ENCODE data around the gene SLC25A22. TPM values are rescaled to one million over a fixed set of nuclear protein-coding genes. Genes with fewer than 3 reads are reported as not detected.

Gene SLC25A22
- total RNA-seq, 1 experiment from 2014 or later, result 24.6 TPM

GRCh38 chr11:742156-742546, 55.9 kb downstream of the SLC25A22 start:
- no peaks in the 10 kb centered on the region for H4K20me1 ChIP-seq (ENCODE audit: insufficient read depth)
- no peaks in the 10 kb centered on the region for H3K9me2 ChIP-seq (ENCODE audit: insufficient read depth)
- no peaks in the 10 kb centered on the region for H3K27me3 ChIP-seq (ENCODE audit: insufficient read depth, low read depth)
- no TSS peak for BruUV-seq (replicated peaks)
- ChIA-PET POLR2A (ENCODE audit: unreplicated experiment) (no interaction called here), CTCF (no interaction called here)
- peak in 1 of 2 experiments; percentile 35 for DNase-seq
- no peak overlapping the region for H3K4me2 ChIP-seq
- no peak overlapping the region for H3K27ac ChIP-seq
- TF ChIP-seq EZH2 (IDR thresholded peaks at IDR 0.05; ENCODE audit: low read depth) (no peak), CTCF (conservative IDR thresholded peaks at IDR 0.05) (no peak)
- H3K4me1 ChIP-seq (replicated peaks; ENCODE audit: insufficient read depth), result peaks cover 18% of the 10 kb centered on the region
- H3K9me3 ChIP-seq (ENCODE audit: insufficient read depth, low read depth), result no peaks in the 10 kb centered on the region
- peaks cover 23% of the 10 kb centered on the region; the same call in 1 of the 2 replicates for H3F3A ChIP-seq (ENCODE audit: insufficient read depth, low read depth)
- no peaks in the 10 kb centered on the region for H3K79me2 ChIP-seq (ENCODE audit: low read depth)
- intact Hi-C loops (cut with micrococcal nuclease; ENCODE audit: unreplicated experiment), result no loop called here
- H3K4me3 ChIP-seq, result no peak overlapping the region
- H3K36me3 ChIP-seq (ENCODE audit: low read depth), result no peaks in the 10 kb centered on the region
- H2AFZ ChIP-seq, result no peak overlapping the region

Other genes starting within 250 kb of the SLC25A22 start
- 12.8 and 16.3 TPM in 2 replicates for gene LMNTD2, start 237.5 kb downstream of the SLC25A22 start, total RNA-seq (2021)
- gene RASSF7, start 237.3 kb downstream of the SLC25A22 start, total RNA-seq (2021), result 36.2 and 40.8 TPM in 2 replicates
- gene PHRF1, start 221.8 kb downstream of the SLC25A22 start, total RNA-seq (2021), result 21.7 and 24.5 TPM in 2 replicates
- gene IRF7, start 182.3 kb downstream of the SLC25A22 start, total RNA-seq (2021), result 10.7 and 13.1 TPM in 2 replicates
- not detected in 2 replicates for gene CDHR5, start 173.3 kb downstream of the SLC25A22 start, total RNA-seq (2021)
- not detected in 2 replicates for gene SCT, start 171.1 kb downstream of the SLC25A22 start, total RNA-seq (2021)
- gene DRD4, start 161.0 kb downstream of the SLC25A22 start, total RNA-seq (2021), result 0.35 and 1.4 TPM in 2 replicates
- 36.9 and 44.4 TPM in 2 replicates for gene DEAF1, start 103.1 kb downstream of the SLC25A22 start, total RNA-seq (2021)
- 34.0 and 36.6 TPM in 2 replicates for gene TMEM80, start 102.5 kb downstream of the SLC25A22 start, total RNA-seq (2021)
- gene EPS8L2, start 92.0 kb downstream of the SLC25A22 start, total RNA-seq (2021), result 228 and 229 TPM in 2 replicates
- gene TALDO1, start 50.8 kb downstream of the SLC25A22 start, total RNA-seq (2021), result 434 and 446 TPM in 2 replicates
- 52.7 and 61.9 TPM in 2 replicates for gene GATD1, start 20.8 kb downstream of the SLC25A22 start, total RNA-seq (2021)
- not detected in 2 replicates for gene CEND1, start 8.2 kb downstream of the SLC25A22 start, total RNA-seq (2021)
- 16.7 and 24.3 TPM in 2 replicates for gene PIDD1, start 7.0 kb upstream of the SLC25A22 start, total RNA-seq (2021)
- gene RPLP2, start 11.7 kb upstream of the SLC25A22 start, total RNA-seq (2021), result 1,270 and 1,465 TPM in 2 replicates
- 137 and 142 TPM in 2 replicates for gene PNPLA2, start 20.6 kb upstream of the SLC25A22 start, total RNA-seq (2021)
- 17.5 and 21.2 TPM in 2 replicates for gene CRACR2B, start 29.6 kb upstream of the SLC25A22 start, total RNA-seq (2021)
- gene CD151, start 34.7 kb upstream of the SLC25A22 start, total RNA-seq (2021), result 184 and 199 TPM in 2 replicates
- gene POLR2L, start 44.2 kb upstream of the SLC25A22 start, total RNA-seq (2021), result 87.4 and 99.7 TPM in 2 replicates
- 30.4 and 43.6 TPM in 2 replicates for gene TSPAN4, start 44.6 kb upstream of the SLC25A22 start, total RNA-seq (2021)
- gene CHID1, start 112.5 kb upstream of the SLC25A22 start, total RNA-seq (2021), result 66.1 and 85.6 TPM in 2 replicates
- 39.4 and 44.0 TPM in 2 replicates for gene AP2A2, start 127.6 kb upstream of the SLC25A22 start, total RNA-seq (2021)
- gene MUC6, start 238.4 kb upstream of the SLC25A22 start, total RNA-seq (2021), result 0.07 TPM in 1 of 2 replicates, not detected in the other